Measurements from ENCODE around the gene ADIPOR2. TPM values are rescaled to one million over a fixed set of nuclear protein-coding genes. Genes with fewer than 3 reads are reported as not detected.

The ADIPOR2 gene
- total RNA-seq, 4 donors from 2014 or later = 28.2 to 37.4 (median 34.1) TPM

DNA sequence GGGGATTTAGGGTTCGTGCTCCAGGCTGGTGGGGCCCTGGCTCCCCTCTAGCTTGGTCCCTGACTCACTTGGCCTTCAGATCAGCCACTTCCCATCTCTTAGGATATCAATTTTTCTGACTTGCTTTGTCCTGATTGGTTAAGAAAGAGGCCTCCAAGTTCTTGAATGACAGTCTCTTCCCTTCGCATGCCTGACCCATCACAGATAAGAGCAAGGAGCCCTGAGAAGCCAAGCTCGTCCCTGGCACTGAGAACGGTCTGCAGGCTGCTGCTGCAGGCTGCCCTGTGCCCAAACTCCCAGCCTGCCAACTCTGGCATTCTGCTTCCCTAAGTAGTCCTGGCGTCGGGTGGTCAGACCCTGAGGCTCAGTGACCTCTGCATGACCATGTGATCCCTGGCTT lies 128.7 kb downstream of the ADIPOR2 start:
- no peak overlapping the region for H3K4me3 ChIP-seq
- intact Hi-C loops (cut with DNase I) = no loop called here
- DNase-seq (ENCODE audit: extremely low spot score) = no peak
- WGBS = 67% methylated on average over 6 of the region's 6 CpGs
- H3K36me3 ChIP-seq = no peaks in the 10 kb centered on the region
- no peaks in the 10 kb centered on the region for H3K9me3 ChIP-seq
- peaks cover 0 to 16% (median 8%) of the 10 kb centered on the region in 4 donors for H3K4me1 ChIP-seq
- H3K27me3 ChIP-seq = peaks cover 0 to 61% (median 23%) of the 10 kb centered on the region in 4 donors
- TF ChIP-seq CTCF (IDR thresholded peaks at IDR 0.05) (no peak), EP300 (IDR thresholded peaks at IDR 0.05) (no peak), POLR2AphosphoS5 (IDR thresholded peaks at IDR 0.05) (no peak), POLR2A (IDR thresholded peaks at IDR 0.05; ENCODE audit: low read depth) (no peak)
- H3K27ac ChIP-seq (replicated peaks in 1 of 4) = no peak overlapping the region

- H3K27me3 ChIP-seq = peaks cover 0 to 69% (median 23%) of the 10 kb centered on the region in 4 donors
- no peak within 1 kb of the TSS for H3K27ac ChIP-seq (replicated peaks in 1 of 4)
- no peak for DNase-seq (ENCODE audit: extremely low spot score)
- no peaks in the 10 kb centered on the region for H3K9me3 ChIP-seq
- 11% methylated on average over 33 of the region's 34 CpGs for WGBS
- no peak within 1 kb of the TSS for H3K4me3 ChIP-seq
- no peak for TF ChIP-seq CTCF (IDR thresholded peaks at IDR 0.05)
- no peak for TF ChIP-seq POLR2A (IDR thresholded peaks at IDR 0.05; ENCODE audit: low read depth)
- no peak for TF ChIP-seq POLR2AphosphoS5 (IDR thresholded peaks at IDR 0.05)
- no peak for TF ChIP-seq EP300 (IDR thresholded peaks at IDR 0.05)
- intact Hi-C loops (cut with DNase I) = no loop called here
- no peaks in the 10 kb centered on the region for H3K36me3 ChIP-seq
- H3K4me1 ChIP-seq = peaks cover 0 to 16% (median 8%) of the 10 kb centered on the region in 4 donors
These were observed 129.5 kb downstream of the ADIPOR2 start, which contains the start of gene LRTM2 for GRCh38 chr12:1820191-1820895. Gene LRTM2, plus strand, starts transcription at chr12:1820565. Its CDS starts 7,584 bp downstream, at chr12:1828149.

DNA sequence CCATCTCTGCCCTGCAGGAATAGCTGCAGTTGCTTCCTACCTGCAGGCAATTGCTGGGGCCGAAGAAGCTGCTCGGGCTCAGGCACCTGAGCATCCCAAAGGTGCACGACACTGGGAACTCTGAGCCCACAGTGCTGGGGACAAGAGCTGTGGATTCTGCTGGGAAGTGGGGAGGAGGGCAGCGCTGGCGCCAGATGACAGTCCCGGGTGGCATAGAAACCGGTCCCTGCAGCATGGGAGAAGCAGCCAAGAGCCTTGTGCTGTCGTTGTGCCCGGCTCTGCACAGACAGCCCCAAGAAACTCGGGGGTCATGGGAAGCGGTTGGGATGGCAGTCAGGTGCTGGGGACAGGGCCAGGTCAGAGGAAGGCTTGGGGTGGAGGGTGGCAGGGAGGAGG lies 130.0 kb downstream of the ADIPOR2 start:
- no peak for DNase-seq (ENCODE audit: extremely low spot score)
- no peaks in the 10 kb centered on the region for H3K36me3 ChIP-seq
- no peak overlapping the region for H3K27ac ChIP-seq (replicated peaks in 1 of 4)
- H3K27me3 ChIP-seq = peaks cover 0 to 72% (median 23%) of the 10 kb centered on the region in 4 donors
- WGBS = 80% methylated on average over 11 of the region's 11 CpGs
- intact Hi-C loops (cut with DNase I) = no loop called here
- no peaks in the 10 kb centered on the region for H3K9me3 ChIP-seq
- TF ChIP-seq EP300 (IDR thresholded peaks at IDR 0.05) = no peak
- TF ChIP-seq CTCF (IDR thresholded peaks at IDR 0.05) = no peak
- no peak for TF ChIP-seq POLR2AphosphoS5 (IDR thresholded peaks at IDR 0.05)
- no peak for TF ChIP-seq POLR2A (IDR thresholded peaks at IDR 0.05; ENCODE audit: low read depth)
- H3K4me3 ChIP-seq = no peak overlapping the region
- peaks cover 0 to 16% (median 8%) of the 10 kb centered on the region in 4 donors for H3K4me1 ChIP-seq

- no peaks in the 10 kb centered on the region for H3K9me3 ChIP-seq
- no peak overlapping the region for H3K4me3 ChIP-seq
- peaks cover 0 to 77% (median 23%) of the 10 kb centered on the region in 4 donors for H3K27me3 ChIP-seq
- H3K4me1 ChIP-seq = peaks cover 0 to 16% (median 8%) of the 10 kb centered on the region in 4 donors
- H3K36me3 ChIP-seq = no peaks in the 10 kb centered on the region
- intact Hi-C loops (cut with DNase I) = no loop called here
- TF ChIP-seq POLR2AphosphoS5 (IDR thresholded peaks at IDR 0.05) = no peak
- TF ChIP-seq POLR2A (IDR thresholded peaks at IDR 0.05; ENCODE audit: low read depth) = no peak
- TF ChIP-seq CTCF (IDR thresholded peaks at IDR 0.05) = no peak
- TF ChIP-seq EP300 (IDR thresholded peaks at IDR 0.05) = no peak
- WGBS = no CpG with 5 or more reads among the region's 12 CpGs
- no peak overlapping the region for H3K27ac ChIP-seq (replicated peaks in 1 of 4)
- DNase-seq (ENCODE audit: extremely low spot score) = no peak
These were observed 130.9 kb downstream of the ADIPOR2 start for GRCh38 chr12:1821805-1822204.

Data from esophagus muscularis mucosa (tissue), 4 donors.